Uterus (tissue), 2 donors: ENCODE data around the gene EEF1AKMT3.

Source experiments
- POLR2A ChIP-seq, 2 donors: fragments of 450-650 bp; IDR thresholded peaks; one replicate each; pipeline ENCODE4 v1.6.1; 2016; ENCODE audit warnings: antibody characterized with exemption in 2 of 2, mild to moderate bottlenecking in 1 of 2, moderate library complexity in 1 of 2
- TF ChIP-seq, protein P1 (sequence below), 4 experiments: fragments of 200-600 bp in 2 of 4; fragments of 450-650 bp in 2 of 4; sonication (generic) in 2 of 4; IDR thresholded peaks; one replicate each; pipeline ENCODE4 v1.5.1; 2016 to 2019; ENCODE audit warnings: antibody characterized with exemption in 4 of 4, mild to moderate bottlenecking in 2 of 4, moderate library complexity in 1 of 4

DNA sequence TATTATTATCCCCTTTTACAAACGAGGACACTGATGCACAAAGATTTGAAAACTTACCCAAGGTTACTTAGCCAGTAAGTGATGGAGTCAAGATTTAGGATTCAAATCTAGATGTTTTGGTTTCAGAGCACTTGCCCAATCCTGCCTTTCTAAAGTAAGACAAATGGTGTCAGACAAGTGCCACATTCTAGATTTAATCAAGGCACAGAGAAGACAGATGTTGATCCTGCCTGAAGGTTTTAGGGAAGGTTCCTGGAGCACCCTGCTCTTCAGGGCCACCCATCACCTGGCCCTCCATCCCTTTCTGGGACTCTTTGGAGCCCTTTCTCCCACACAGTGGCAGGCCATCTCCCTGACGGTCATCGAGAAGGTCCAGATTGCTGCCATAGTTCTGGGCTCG lies 14.6 kb upstream of the EEF1AKMT3 start:
- TF ChIP-seq, protein P1, sequence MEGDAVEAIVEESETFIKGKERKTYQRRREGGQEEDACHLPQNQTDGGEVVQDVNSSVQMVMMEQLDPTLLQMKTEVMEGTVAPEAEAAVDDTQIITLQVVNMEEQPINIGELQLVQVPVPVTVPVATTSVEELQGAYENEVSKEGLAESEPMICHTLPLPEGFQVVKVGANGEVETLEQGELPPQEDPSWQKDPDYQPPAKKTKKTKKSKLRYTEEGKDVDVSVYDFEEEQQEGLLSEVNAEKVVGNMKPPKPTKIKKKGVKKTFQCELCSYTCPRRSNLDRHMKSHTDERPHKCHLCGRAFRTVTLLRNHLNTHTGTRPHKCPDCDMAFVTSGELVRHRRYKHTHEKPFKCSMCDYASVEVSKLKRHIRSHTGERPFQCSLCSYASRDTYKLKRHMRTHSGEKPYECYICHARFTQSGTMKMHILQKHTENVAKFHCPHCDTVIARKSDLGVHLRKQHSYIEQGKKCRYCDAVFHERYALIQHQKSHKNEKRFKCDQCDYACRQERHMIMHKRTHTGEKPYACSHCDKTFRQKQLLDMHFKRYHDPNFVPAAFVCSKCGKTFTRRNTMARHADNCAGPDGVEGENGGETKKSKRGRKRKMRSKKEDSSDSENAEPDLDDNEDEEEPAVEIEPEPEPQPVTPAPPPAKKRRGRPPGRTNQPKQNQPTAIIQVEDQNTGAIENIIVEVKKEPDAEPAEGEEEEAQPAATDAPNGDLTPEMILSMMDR (IDR thresholded peaks at IDR 0.05), result no peak
- TF ChIP-seq POLR2A (IDR thresholded peaks at IDR 0.05), result no peak
